A549 treated with dexamethasone at 1 μM for 4 hours (cell line): ENCODE data around the gene IQCF5. TPM values are rescaled to one million over a fixed set of nuclear protein-coding genes. Genes with fewer than 3 reads are reported as not detected.

Experiments used
- total RNA-seq: library from RNA; stranded (reverse); fragments of 200-300 nt; extraction: Qiagen RNA extraction; gene quantifications from 5 replicates; pipeline ENCODE4 v1.2.3, GENCODE V29; 2022

IQCF5 gene
- total RNA-seq = not detected in 5 replicates

GRCh38 chr3:51875501-51875900 lies at the start of gene IQCF5:
Gene IQCF5, minus strand, starts transcription at chr3:51875601. Its CDS starts 70 bp downstream, at chr3:51875531.

GRCh38 chr3:51860703-51861665 lies 14.4 kb downstream of the IQCF5 start, which contains the start of gene IQCF2:
Gene IQCF2, plus strand, starts transcription at chr3:51861615. Its CDS starts 52 bp downstream, at chr3:51861667.

Other genes with a start within 250 kb of the IQCF5 start
- 59.0 to 74.3 TPM (median 69.9 TPM) in 5 replicates for gene TEX264, start 204.3 kb downstream of the IQCF5 start, total RNA-seq
- gene GRM2, start 168.5 kb downstream of the IQCF5 start, total RNA-seq = 0.02 to 0.10 TPM (median 0.05 TPM) in 3 of 5 replicates, not detected in the others
- gene IQCF6, start 96.4 kb downstream of the IQCF5 start, total RNA-seq = not detected in 5 replicates
- gene IQCF2, start 14.0 kb downstream of the IQCF5 start, total RNA-seq = not detected in 5 replicates
- not detected in 5 replicates for gene IQCF1, start 27.8 kb upstream of the IQCF5 start, total RNA-seq
- gene RRP9, start 66.3 kb upstream of the IQCF5 start, total RNA-seq = 34.5 to 44.7 TPM (median 41.2 TPM) in 5 replicates
- 7.5 to 10.6 TPM (median 8.7 TPM) in 5 replicates for gene PARP3, start 66.8 kb upstream of the IQCF5 start, total RNA-seq
- gene GPR62, start 79.8 kb upstream of the IQCF5 start, total RNA-seq = not detected in 5 replicates
- 9.7 to 15.1 TPM (median 13.9 TPM) in 5 replicates for gene PCBP4, start 91.9 kb upstream of the IQCF5 start, total RNA-seq
- 25.6 to 34.9 TPM (median 32.2 TPM) in 5 replicates for gene ABHD14B, start 98.4 kb upstream of the IQCF5 start, total RNA-seq
- gene ABHD14A, start 99.5 kb upstream of the IQCF5 start, total RNA-seq = 11.5 to 14.3 TPM (median 12.9 TPM) in 5 replicates
- 21.5 to 29.0 TPM (median 24.9 TPM) in 5 replicates for gene ACY1, start 107.9 kb upstream of the IQCF5 start, total RNA-seq
- gene RPL29, start 120.3 kb upstream of the IQCF5 start, total RNA-seq = 1,091 to 1,605 TPM (median 1,141 TPM) in 5 replicates
- gene DUSP7, start 181.0 kb upstream of the IQCF5 start, total RNA-seq = 18.8 to 25.6 TPM (median 23.9 TPM) in 5 replicates